GM23338 (cell line): ENCODE data around the gene EMCN.

Source experiments
- CREB1 ChIP-seq: fragments of 250-450 bp; sonication (Bioruptor Pico); IDR thresholded peaks from 2 replicates; pipeline ENCODE4 v1.5.0; 2020; ENCODE audit warnings: low read depth, mild to moderate bottlenecking, moderate library complexity
- EZH2 ChIP-seq: fragments of 200-600 bp; sonication (generic); IDR thresholded peaks from one replicate; pipeline ENCODE4 v1.8.0; 2017; ENCODE audit warnings: antibody characterized with exemption, mild to moderate bottlenecking, low read depth; ENCODE audit not compliant: unreplicated experiment
- EZH2phosphoT487 ChIP-seq: fragments of 200-600 bp; sonication (generic); IDR thresholded peaks from one replicate; pipeline ENCODE4 v1.8.1; 2018; ENCODE audit warnings: antibody characterized with exemption; ENCODE audit not compliant: unreplicated experiment
- JUNB ChIP-seq: IDR thresholded peaks from one replicate; pipeline ENCODE4 v1.6.1; 2016; ENCODE audit warnings: antibody characterized with exemption; ENCODE audit not compliant: unreplicated experiment
- NANOG ChIP-seq: IDR thresholded peaks from 2 replicates; pipeline ENCODE4 v1.6.1; 2016; ENCODE audit warnings: antibody characterized with exemption, borderline replicate concordance
- POLR2AphosphoS5 ChIP-seq: IDR thresholded peaks from 2 replicates; pipeline ENCODE4 v1.6.1; 2016; ENCODE audit warnings: antibody characterized with exemption, low read depth
- STAT1 ChIP-seq: IDR thresholded peaks from one replicate; pipeline ENCODE4 v1.6.1; 2016; ENCODE audit warnings: antibody characterized with exemption; ENCODE audit not compliant: unreplicated experiment
- ZNF114 ChIP-seq: fragments of 250-450 bp; sonication (Bioruptor Pico); IDR thresholded peaks from 2 replicates; pipeline ENCODE4 v1.5.0; 2020; ENCODE audit warnings: mild to moderate bottlenecking, moderate library complexity
- ZNF331 ChIP-seq: fragments of 250-450 bp; sonication (Bioruptor Pico); IDR thresholded peaks from 2 replicates; pipeline ENCODE4 v1.5.0; 2020; ENCODE audit warnings: low read depth, mild to moderate bottlenecking, moderate library complexity
- TF ChIP-seq, protein P1 (sequence below), 2 experiments: fragments of 200-600 bp in 1 of 2; sonication (generic) in 1 of 2; conservative IDR thresholded peaks; 2 replicates each; pipeline versions ENCODE4 v1.5.1 to v1.6.1; 2016 to 2017; ENCODE audit warnings: antibody characterized with exemption in 2 of 2, low read depth in 2 of 2, mild to moderate bottlenecking in 2 of 2, moderate library complexity in 1 of 2
- TF ChIP-seq, protein P2 (sequence below): IDR thresholded peaks from one replicate; pipeline ENCODE4 v1.6.1; 2018; ENCODE audit warnings: antibody characterized with exemption; ENCODE audit not compliant: unreplicated experiment
- TF ChIP-seq, protein P3 (sequence below): IDR thresholded peaks from 2 replicates; pipeline ENCODE4 v1.6.1; 2016; ENCODE audit warnings: antibody characterized with exemption
- TF ChIP-seq, protein P4 (sequence below): fragments of 250-450 bp; sonication (Bioruptor Pico); IDR thresholded peaks from 2 replicates; pipeline ENCODE4 v1.5.0; 2020; ENCODE audit warnings: mild to moderate bottlenecking, moderate library complexity

DNA sequence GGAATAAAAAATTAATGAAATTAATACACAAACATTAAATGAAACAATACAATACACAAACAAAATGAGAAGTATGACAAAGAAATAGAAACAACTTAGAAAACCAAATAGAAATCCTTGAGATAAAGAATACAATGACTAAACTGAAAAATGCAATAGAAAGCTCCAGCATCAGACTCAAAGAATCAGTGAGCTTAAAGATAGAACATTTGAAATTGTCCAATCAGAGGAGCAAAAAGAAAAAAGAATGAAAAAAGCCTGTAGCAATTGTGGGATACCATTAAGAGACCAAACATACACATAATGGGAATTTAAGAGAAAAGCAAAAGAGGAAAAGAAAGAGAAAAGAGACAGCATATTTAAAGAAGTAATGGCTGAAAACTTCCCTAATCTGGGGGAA, 25.7 kb downstream of the EMCN start:
- TF ChIP-seq, protein P1, sequence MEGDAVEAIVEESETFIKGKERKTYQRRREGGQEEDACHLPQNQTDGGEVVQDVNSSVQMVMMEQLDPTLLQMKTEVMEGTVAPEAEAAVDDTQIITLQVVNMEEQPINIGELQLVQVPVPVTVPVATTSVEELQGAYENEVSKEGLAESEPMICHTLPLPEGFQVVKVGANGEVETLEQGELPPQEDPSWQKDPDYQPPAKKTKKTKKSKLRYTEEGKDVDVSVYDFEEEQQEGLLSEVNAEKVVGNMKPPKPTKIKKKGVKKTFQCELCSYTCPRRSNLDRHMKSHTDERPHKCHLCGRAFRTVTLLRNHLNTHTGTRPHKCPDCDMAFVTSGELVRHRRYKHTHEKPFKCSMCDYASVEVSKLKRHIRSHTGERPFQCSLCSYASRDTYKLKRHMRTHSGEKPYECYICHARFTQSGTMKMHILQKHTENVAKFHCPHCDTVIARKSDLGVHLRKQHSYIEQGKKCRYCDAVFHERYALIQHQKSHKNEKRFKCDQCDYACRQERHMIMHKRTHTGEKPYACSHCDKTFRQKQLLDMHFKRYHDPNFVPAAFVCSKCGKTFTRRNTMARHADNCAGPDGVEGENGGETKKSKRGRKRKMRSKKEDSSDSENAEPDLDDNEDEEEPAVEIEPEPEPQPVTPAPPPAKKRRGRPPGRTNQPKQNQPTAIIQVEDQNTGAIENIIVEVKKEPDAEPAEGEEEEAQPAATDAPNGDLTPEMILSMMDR (conservative IDR thresholded peaks at IDR 0.05; ENCODE audit: low read depth in 2 of 2), result no peak
- TF ChIP-seq EZH2phosphoT487 (no peak), POLR2AphosphoS5 (no peak), EZH2 (no peak), JUNB (no peak), ZNF331 (CRISPR knock-in tag) (no peak), NANOG (no peak), STAT1 (no peak), ZNF114 (no peak), CREB1 (CRISPR knock-in tag) (no peak)
- TF ChIP-seq, protein P2, sequence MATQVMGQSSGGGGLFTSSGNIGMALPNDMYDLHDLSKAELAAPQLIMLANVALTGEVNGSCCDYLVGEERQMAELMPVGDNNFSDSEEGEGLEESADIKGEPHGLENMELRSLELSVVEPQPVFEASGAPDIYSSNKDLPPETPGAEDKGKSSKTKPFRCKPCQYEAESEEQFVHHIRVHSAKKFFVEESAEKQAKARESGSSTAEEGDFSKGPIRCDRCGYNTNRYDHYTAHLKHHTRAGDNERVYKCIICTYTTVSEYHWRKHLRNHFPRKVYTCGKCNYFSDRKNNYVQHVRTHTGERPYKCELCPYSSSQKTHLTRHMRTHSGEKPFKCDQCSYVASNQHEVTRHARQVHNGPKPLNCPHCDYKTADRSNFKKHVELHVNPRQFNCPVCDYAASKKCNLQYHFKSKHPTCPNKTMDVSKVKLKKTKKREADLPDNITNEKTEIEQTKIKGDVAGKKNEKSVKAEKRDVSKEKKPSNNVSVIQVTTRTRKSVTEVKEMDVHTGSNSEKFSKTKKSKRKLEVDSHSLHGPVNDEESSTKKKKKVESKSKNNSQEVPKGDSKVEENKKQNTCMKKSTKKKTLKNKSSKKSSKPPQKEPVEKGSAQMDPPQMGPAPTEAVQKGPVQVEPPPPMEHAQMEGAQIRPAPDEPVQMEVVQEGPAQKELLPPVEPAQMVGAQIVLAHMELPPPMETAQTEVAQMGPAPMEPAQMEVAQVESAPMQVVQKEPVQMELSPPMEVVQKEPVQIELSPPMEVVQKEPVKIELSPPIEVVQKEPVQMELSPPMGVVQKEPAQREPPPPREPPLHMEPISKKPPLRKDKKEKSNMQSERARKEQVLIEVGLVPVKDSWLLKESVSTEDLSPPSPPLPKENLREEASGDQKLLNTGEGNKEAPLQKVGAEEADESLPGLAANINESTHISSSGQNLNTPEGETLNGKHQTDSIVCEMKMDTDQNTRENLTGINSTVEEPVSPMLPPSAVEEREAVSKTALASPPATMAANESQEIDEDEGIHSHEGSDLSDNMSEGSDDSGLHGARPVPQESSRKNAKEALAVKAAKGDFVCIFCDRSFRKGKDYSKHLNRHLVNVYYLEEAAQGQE, result no peak
- TF ChIP-seq, protein P3, sequence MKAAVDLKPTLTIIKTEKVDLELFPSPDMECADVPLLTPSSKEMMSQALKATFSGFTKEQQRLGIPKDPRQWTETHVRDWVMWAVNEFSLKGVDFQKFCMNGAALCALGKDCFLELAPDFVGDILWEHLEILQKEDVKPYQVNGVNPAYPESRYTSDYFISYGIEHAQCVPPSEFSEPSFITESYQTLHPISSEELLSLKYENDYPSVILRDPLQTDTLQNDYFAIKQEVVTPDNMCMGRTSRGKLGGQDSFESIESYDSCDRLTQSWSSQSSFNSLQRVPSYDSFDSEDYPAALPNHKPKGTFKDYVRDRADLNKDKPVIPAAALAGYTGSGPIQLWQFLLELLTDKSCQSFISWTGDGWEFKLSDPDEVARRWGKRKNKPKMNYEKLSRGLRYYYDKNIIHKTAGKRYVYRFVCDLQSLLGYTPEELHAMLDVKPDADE, result no peak
- TF ChIP-seq, protein P4, sequence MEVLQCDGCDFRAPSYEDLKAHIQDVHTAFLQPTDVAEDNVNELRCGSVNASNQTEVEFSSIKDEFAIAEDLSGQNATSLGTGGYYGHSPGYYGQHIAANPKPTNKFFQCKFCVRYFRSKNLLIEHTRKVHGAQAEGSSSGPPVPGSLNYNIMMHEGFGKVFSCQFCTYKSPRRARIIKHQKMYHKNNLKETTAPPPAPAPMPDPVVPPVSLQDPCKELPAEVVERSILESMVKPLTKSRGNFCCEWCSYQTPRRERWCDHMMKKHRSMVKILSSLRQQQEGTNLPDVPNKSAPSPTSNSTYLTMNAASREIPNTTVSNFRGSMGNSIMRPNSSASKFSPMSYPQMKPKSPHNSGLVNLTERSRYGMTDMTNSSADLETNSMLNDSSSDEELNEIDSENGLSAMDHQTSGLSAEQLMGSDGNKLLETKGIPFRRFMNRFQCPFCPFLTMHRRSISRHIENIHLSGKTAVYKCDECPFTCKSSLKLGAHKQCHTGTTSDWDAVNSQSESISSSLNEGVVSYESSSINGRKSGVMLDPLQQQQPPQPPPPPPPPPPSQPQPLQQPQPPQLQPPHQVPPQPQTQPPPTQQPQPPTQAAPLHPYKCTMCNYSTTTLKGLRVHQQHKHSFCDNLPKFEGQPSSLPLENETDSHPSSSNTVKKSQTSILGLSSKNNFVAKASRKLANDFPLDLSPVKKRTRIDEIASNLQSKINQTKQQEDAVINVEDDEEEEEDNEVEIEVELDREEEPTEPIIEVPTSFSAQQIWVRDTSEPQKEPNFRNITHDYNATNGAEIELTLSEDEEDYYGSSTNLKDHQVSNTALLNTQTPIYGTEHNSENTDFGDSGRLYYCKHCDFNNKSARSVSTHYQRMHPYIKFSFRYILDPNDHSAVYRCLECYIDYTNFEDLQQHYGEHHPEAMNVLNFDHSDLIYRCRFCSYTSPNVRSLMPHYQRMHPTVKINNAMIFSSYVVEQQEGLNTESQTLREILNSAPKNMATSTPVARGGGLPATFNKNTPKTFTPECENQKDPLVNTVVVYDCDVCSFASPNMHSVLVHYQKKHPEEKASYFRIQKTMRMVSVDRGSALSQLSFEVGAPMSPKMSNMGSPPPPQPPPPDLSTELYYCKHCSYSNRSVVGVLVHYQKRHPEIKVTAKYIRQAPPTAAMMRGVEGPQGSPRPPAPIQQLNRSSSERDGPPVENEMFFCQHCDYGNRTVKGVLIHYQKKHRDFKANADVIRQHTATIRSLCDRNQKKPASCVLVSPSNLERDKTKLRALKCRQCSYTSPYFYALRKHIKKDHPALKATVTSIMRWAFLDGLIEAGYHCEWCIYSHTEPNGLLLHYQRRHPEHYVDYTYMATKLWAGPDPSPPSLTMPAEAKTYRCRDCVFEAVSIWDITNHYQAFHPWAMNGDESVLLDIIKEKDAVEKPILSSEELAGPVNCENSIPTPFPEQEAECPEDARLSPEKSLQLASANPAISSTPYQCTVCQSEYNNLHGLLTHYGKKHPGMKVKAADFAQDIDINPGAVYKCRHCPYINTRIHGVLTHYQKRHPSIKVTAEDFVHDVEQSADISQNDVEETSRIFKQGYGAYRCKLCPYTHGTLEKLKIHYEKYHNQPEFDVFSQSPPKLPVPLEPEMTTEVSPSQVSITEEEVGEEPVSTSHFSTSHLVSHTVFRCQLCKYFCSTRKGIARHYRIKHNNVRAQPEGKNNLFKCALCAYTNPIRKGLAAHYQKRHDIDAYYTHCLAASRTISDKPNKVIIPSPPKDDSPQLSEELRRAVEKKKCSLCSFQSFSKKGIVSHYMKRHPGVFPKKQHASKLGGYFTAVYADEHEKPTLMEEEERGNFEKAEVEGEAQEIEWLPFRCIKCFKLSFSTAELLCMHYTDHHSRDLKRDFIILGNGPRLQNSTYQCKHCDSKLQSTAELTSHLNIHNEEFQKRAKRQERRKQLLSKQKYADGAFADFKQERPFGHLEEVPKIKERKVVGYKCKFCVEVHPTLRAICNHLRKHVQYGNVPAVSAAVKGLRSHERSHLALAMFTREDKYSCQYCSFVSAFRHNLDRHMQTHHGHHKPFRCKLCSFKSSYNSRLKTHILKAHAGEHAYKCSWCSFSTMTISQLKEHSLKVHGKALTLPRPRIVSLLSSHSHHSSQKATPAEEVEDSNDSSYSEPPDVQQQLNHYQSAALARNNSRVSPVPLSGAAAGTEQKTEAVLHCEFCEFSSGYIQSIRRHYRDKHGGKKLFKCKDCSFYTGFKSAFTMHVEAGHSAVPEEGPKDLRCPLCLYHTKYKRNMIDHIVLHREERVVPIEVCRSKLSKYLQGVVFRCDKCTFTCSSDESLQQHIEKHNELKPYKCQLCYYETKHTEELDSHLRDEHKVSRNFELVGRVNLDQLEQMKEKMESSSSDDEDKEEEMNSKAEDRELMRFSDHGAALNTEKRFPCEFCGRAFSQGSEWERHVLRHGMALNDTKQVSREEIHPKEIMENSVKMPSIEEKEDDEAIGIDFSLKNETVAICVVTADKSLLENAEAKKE (CRISPR knock-in tag), result no peak
